Measurements from ENCODE around the gene NFATC4.
A peak's percentile ranks its signal among the peaks of the same experiment; 100 is the strongest.
"Not testable (repeated sequence)": the region's sequence is repeated elsewhere in the genome, so short reads cannot be mapped to it uniquely, and the experiment has no call there.

NFATC4 gene

DNA sequence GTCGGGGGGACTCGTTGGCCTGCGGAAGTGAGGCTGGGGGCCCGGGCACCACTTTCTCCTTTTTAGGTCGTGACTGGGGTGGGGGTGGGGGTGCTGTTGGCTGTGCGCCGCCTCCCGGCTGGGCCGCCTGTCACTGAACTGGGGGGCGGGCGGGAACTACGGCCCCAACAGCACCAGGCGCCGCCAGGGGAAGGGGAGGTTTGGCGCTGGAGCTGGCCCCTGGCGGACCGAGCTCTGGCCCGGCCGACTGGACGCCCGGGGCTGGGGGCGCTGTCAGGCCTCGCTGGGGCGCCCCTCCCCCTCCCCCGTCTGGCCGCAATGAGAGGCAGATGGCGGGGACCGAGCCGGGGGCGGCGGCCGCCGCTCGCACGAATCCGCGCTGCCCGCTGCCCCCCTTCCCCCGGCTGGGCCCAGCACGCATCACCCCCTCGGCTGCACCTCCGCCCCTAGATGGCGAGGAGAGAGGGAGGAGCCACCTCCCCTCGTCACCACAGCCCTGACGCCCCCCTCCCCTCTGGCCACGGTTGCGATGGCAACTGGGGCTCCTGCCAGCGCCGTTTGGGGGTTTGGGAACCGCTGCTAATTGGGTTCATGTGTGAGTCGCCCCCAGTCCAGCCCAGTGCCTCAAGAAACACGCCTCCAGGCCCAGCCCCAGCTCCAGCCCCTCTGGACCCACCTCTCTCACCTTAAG lies 723 bp downstream of the NFATC4 start:
- DNase-seq, result peak; percentile 52

GRCh38 chr14:24369463-24369862 lies 1.5 kb downstream of the NFATC4 start:
- DNase-seq, result no peak

GRCh38 chr14:24369907-24370687 lies 2.1 kb downstream of the NFATC4 start:
- DNase-seq, result no peak

GRCh38 chr14:24370748-24371147 lies 2.8 kb downstream of the NFATC4 start:
- DNase-seq, result no peak

GRCh38 chr14:24371605-24372004 lies 3.6 kb downstream of the NFATC4 start:
- DNase-seq, result not testable (repeated sequence)

DNA sequence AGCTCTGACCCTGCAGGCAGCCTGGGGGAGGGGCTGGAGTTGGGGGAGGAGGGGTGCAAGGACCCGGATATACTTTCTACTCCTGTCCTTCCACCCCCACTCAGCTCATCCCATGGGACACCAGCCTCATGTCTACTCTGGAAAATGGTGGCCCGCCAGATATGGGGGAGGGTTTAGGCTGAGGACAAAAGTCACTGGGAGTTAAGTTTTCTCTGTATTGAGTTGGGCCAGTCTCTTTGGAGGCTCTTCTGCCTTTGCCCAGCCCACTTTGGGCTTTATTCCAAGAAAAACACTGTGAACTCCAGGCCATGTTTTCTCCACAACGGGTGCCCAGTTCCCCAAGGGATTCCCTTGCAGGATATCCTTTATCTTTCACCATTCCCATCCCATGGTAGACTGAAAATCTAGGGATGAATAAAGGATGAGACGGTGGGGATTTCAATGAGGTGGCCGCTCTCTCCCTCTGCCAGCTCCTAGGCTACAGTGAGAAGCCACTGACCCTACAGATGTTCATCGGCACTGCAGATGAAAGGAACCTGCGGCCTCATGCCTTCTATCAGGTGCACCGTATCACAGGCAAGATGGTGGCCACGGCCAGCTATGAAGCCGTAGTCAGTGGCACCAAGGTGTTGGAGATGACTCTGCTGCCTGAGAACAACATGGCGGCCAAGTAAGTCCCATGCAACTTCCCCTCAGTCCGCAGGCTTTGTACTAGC lies 4.9 kb downstream of the NFATC4 start:
- peak; percentile 5 for DNase-seq

DNA sequence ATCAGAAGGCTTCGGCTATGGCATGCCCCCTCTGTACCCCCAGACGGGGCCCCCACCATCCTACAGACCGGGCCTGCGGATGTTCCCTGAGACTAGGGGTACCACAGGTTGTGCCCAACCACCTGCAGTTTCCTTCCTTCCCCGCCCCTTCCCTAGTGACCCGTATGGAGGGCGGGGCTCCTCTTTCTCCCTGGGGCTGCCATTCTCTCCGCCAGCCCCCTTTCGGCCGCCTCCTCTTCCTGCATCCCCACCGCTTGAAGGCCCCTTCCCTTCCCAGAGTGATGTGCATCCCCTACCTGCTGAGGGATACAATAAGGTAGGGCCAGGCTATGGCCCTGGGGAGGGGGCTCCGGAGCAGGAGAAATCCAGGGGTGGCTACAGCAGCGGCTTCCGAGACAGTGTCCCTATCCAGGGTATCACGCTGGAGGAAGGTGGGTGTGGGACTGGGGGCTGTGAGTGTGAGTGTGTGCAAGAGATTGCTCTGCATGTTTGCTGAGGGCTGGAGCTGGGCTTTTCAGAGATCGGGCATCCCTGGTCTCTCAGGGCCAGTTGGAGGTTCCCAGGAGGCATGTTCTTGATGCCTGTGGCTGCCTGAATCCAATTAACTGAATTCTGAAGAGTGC lies 8.6 kb downstream of the NFATC4 start:
- no peak for DNase-seq

- no peak for DNase-seq
Measured at GRCh38 chr14:24377126-24377525, 9.1 kb downstream of the NFATC4 start.

- DNase-seq, result no peak
Measured at GRCh38 chr14:24377657-24378056, 9.7 kb downstream of the NFATC4 start.

GRCh38 chr14:24378327-24378726 lies 10.3 kb downstream of the NFATC4 start:
- DNase-seq, result no peak

- no peak for DNase-seq
Measured at GRCh38 chr14:24378981-24379906, 11.3 kb downstream of the NFATC4 start.

GRCh38 chr14:24379907-24380730 lies 12.1 kb downstream of the NFATC4 start:
- DNase-seq, result no peak

DNA sequence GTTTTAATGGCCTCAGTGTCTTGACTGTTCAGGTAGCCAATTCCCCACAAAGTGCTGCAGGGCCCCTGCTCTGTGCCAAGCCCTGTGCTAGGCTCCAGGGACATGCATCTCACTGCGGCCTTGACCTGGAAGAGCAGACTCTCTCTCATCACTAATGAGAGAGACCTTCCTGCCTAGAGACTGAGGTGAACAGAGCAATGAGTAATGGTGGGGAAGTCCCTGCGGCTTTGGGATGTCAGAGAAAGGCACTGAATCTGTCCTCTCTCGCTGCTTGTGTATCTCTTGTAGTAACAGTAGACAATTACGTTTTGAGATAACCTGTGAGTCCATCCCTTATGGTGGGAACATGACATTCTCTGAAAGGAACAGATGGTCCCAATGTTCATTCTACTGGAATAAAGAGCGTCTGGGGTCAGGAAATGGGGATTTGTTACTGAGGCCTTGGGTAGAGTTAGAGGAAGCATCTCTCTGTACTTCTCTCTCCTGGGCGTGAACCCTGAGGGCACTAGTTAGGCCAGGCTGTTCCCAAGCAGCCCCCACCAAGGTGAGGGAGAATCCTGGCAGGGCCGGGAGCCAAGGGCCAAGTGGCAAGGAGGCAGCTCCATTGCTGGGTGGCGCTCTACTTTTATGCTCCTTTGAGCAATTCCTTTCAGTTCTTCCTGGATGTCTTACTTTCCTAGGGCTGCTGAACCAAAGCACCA lies 13.5 kb downstream of the NFATC4 start:
- no peak for DNase-seq

- no peak for DNase-seq
Measured at GRCh38 chr14:24382064-24382371, 14.0 kb downstream of the NFATC4 start.

DNA sequence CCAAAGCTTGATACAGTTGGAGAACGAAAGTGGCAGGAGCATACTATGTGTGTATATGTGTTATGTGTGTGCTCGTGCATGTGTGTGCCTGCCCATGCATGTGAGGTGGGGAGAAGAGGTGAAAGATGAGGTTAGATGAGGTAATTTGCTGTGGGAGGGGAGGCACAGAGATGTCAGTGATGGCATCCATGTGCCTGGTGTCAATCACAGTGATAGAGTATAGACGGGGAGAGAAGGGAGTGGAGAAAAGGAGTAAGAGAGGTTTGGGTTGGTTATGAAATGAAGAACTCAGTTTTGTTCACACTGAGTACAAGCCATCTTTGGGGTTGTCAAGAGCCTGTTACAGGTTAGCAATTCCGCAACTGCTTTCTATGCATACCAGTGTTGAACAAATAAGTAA lies 16.2 kb downstream of the NFATC4 start:
- DNase-seq, result no peak

DNA sequence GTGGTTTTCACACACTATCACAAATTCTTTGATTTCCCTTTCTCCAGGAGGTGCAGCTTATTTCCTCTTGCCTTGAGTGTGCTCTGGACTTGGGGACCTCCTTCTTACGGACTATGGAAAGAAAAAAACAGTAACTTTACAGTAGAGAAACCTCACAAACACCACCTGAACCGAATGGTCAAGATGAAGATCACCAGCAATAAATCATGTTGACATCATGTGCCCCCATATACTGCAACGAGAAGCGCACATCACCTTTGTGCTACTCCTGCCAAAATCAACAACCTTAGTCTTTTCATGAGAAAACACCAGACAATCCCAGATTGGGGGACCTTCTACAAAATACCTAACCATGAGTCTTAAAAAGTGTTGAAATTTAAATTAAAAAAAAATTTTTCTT lies 17.5 kb downstream of the NFATC4 start:
- DNase-seq, result no peak

GRCh38 chr14:24387009-24387345 lies 19.0 kb downstream of the NFATC4 start:
- no peak for DNase-seq

DNA sequence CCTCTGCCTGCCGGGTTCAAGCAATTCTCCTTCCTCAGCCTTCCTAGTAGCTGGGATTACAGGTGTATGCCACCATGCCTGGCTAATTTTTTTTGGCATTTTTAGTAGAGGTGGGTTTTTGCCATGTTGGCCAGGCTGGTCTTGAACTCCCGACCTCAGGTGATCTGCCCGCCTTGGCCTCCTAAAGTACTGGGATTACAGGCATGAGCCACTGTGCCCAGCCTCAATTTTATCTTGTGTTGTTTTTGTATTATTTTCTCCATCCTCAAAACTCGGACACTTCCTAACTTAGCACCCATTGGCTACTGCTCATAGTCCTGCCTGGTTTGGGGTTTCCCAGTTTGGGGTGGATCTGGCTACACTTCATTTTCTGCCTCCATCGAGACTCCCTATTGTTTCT lies 19.6 kb downstream of the NFATC4 start:
- DNase-seq, result not testable (repeated sequence)

DNA sequence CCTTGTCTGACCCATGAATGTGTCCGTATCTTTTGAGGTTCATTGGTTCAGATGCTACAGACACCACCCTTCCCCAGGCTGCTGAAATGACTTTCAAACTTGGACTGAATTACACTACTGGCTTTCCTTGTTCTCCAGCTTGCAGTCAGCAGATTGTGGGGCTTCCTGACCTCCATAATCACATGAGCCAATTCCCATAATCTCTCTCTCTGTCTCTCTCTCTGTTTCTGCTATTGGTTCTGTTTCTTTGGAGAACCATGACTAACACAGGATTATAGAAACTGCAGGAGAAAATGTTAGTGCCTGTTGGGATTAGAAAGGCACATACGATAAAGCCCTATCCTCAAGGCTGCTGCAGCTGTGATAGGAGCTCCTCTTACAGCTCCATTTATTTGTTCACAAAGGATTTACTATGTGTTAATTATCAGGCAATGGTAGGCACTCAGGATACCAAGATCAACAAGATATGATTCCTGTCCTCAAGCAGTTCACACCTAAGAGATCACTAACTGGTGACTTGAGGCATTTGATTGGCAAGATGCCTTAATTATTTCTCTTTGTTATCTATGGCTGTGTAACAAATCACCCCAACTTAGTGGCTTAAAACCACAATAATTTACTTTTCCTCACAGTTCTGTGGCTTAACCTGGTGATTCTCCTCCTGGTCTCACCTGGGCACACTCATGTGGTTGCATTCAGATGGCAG lies 20.6 kb downstream of the NFATC4 start:
- no peak for DNase-seq

- no peak for DNase-seq
Measured at GRCh38 chr14:24389226-24389848, 21.4 kb downstream of the NFATC4 start.

Data from NCI-H1105 (cell line).